ENCODE results near the gene CENPT. TPM values are rescaled to one million over a fixed set of nuclear protein-coding genes. Genes with fewer than 3 reads are reported as not detected.

CENPT gene
- total RNA-seq, 1 experiment from 2014 or later: 60.9 TPM

- Histone ChIP-seq H2BK20ac (ENCODE audit: low read depth, low read length, poor library complexity, severe bottlenecking) (no peak overlapping the region), H3T11ph (ENCODE audit: low read length) (no peak overlapping the region), H3K18ac (ENCODE audit: insufficient read length, low read depth, low read length) (no peak overlapping the region), H3K27ac (ENCODE audit: insufficient read length, low read depth, low read length) (no peak overlapping the region), H4K20me1 (ENCODE audit: control insufficient read depth, insufficient read depth, insufficient read length) (no peaks in the 10 kb centered on the region), H4K91ac (ENCODE audit: insufficient read length, low read depth, low read length) (no peak overlapping the region), H3K23ac (ENCODE audit: insufficient read length, low read depth, low read length) (no peak overlapping the region), H3K4me2 (ENCODE audit: insufficient read depth, insufficient read length, low read length) (no peak overlapping the region), H2BK12ac (ENCODE audit: insufficient read length, low read depth, low read length) (no peak overlapping the region), H3K4ac (ENCODE audit: low read depth, low read length) (no peak overlapping the region), H2AK5ac (ENCODE audit: insufficient read length, low read length) (no peak overlapping the region), H4K8ac (replicated peaks; ENCODE audit: insufficient read length, low read depth, low read length) (no peak overlapping the region), H3K23me2 (ENCODE audit: insufficient read length, low read depth, low read length, poor library complexity, severe bottlenecking) (no peaks in the 10 kb centered on the region), H3K9ac (ENCODE audit: extremely low read depth, insufficient read length, low read length) (no peak overlapping the region), H4K5ac (ENCODE audit: insufficient read length, low read depth, low read length) (no peak overlapping the region), H3K27me3 (ENCODE audit: insufficient read depth, low read length) (no peaks in the 10 kb centered on the region), H2BK15ac (ENCODE audit: low read depth, low read length) (no peak overlapping the region), H2AFZ (ENCODE audit: low read length) (no peak overlapping the region), H2BK120ac (ENCODE audit: low read depth, low read length, poor library complexity, severe bottlenecking) (no peak overlapping the region), H3K9me3 (ENCODE audit: control insufficient read depth, low read depth, low read length) (no peaks in the 10 kb centered on the region), H3K56ac (ENCODE audit: insufficient read length, low read depth, low read length) (no peak overlapping the region), H2BK5ac (ENCODE audit: insufficient read length, low read length) (no peak overlapping the region), H3K14ac (ENCODE audit: insufficient read depth, low read length) (no peak overlapping the region), H3K4me1 (ENCODE audit: insufficient read depth, low read length) (no peaks in the 10 kb centered on the region), H3K79me2 (ENCODE audit: insufficient read depth, low read length) (no peaks in the 10 kb centered on the region), H3K79me1 (ENCODE audit: insufficient read depth, low read depth, low read length, poor library complexity, severe bottlenecking) (no peaks in the 10 kb centered on the region)
- TF ChIP-seq, protein P1, sequence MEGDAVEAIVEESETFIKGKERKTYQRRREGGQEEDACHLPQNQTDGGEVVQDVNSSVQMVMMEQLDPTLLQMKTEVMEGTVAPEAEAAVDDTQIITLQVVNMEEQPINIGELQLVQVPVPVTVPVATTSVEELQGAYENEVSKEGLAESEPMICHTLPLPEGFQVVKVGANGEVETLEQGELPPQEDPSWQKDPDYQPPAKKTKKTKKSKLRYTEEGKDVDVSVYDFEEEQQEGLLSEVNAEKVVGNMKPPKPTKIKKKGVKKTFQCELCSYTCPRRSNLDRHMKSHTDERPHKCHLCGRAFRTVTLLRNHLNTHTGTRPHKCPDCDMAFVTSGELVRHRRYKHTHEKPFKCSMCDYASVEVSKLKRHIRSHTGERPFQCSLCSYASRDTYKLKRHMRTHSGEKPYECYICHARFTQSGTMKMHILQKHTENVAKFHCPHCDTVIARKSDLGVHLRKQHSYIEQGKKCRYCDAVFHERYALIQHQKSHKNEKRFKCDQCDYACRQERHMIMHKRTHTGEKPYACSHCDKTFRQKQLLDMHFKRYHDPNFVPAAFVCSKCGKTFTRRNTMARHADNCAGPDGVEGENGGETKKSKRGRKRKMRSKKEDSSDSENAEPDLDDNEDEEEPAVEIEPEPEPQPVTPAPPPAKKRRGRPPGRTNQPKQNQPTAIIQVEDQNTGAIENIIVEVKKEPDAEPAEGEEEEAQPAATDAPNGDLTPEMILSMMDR (conservative IDR thresholded peaks at IDR 0.05): no peak
- no peak for DNase-seq
- no peaks in the 10 kb centered on the region; the same call in none of the 2 replicates for H3K27me3 Mint-ChIP-seq (ENCODE audit: low read depth)
- no peak overlapping the region for H3K27ac Mint-ChIP-seq
- no peak overlapping the region for H3K4me3 Mint-ChIP-seq
- no CpG with 5 or more reads among the region's 13 CpGs for WGBS (ENCODE audit: extremely low coverage, insufficient read length, low lambda C conversion rate)
- H3K4me1 Mint-ChIP-seq: peaks cover 8 to 12% of the 10 kb centered on the region in 2 experiments
- peaks cover 29 to 80% (median 73%) of the 10 kb centered on the region in 3 experiments for H3K36me3 Mint-ChIP-seq (ENCODE audit: insufficient read depth in 1 of 3, low read depth in 3 of 3)
- no peaks in the 10 kb centered on the region for H3K9me3 Mint-ChIP-seq
Observed at GRCh38 chr16:67880584-67880983, 33.1 kb upstream of the CENPT start.
